ENCODE data around the gene SORT1. TPM values are rescaled to one million over a fixed set of nuclear protein-coding genes. Genes with fewer than 3 reads are reported as not detected.

Gene SORT1
- total RNA-seq, 1 donor from 2014 or later: 7.9 TPM

DNA sequence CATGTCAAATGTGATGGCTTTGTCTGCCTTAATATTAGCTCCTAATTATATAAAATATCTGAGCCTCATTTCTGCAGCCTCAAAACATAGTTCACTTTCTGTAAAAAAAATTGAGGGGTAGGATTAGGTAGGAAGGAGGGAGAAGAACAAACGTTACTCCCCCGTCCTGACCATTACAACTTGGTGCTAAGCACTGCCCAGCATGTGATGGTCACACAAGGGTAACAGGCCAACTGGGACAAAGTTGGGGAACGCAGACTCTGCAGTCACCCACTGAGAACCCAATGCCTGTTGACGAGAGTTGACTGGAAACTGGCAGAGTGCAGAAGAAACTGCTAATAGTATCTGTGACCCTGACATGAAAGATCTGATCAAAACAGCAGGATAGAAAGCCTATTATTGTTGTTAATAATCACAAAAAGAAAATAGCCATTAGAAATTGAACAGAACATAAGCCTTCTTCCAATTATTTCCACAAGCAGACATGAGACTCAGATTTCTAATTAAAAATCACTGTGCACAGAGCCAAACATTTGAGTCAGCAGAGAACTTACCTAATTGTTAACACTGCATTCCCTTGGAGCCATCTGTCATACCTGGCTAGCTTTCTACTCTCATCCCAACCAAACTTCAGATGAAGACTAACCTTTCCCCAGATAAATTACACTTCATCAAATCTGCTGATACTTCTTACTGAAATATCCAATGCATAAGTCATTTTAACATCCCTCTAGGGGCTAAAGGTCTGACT, 5.5 kb downstream of the SORT1 start:
- Histone ChIP-seq H3K4me3 (ENCODE audit: low read depth, low read length) (no peak overlapping the region), H3K27me3 (ENCODE audit: control insufficient read depth, insufficient read depth, low read length) (no peaks in the 10 kb centered on the region), H3K36me3 (ENCODE audit: control insufficient read depth, insufficient read depth, low read length) (no peaks in the 10 kb centered on the region)
- FAIRE-seq (no peak), DNase-seq (ENCODE audit: low read depth) (peak; percentile 13)
- TF ChIP-seq, protein P1, sequence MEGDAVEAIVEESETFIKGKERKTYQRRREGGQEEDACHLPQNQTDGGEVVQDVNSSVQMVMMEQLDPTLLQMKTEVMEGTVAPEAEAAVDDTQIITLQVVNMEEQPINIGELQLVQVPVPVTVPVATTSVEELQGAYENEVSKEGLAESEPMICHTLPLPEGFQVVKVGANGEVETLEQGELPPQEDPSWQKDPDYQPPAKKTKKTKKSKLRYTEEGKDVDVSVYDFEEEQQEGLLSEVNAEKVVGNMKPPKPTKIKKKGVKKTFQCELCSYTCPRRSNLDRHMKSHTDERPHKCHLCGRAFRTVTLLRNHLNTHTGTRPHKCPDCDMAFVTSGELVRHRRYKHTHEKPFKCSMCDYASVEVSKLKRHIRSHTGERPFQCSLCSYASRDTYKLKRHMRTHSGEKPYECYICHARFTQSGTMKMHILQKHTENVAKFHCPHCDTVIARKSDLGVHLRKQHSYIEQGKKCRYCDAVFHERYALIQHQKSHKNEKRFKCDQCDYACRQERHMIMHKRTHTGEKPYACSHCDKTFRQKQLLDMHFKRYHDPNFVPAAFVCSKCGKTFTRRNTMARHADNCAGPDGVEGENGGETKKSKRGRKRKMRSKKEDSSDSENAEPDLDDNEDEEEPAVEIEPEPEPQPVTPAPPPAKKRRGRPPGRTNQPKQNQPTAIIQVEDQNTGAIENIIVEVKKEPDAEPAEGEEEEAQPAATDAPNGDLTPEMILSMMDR (IDR thresholded peaks at IDR 0.05; ENCODE audit: insufficient read depth, low read length, severe bottlenecking): no peak

DNA sequence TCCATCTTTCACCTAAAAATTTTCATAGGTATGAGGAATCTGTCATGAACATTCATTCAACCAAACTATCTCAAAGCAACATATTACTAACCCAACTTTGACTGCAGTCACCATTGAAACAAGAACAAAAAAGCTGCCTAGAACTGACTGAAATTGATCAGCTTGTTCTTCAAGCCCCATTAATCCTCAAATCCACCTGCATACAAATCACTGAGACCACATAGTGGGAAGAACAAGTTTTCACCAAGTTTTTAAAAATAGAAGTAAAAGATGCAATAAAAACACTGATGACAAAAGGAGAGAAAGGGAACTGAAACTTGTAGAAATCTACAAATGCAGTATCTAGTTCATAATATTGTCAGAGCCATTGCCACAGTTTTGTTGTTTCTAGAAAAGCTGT, 6.1 kb downstream of the SORT1 start:
- Histone ChIP-seq H3K4me3 (ENCODE audit: low read depth, low read length) (no peak overlapping the region), H3K36me3 (ENCODE audit: control insufficient read depth, insufficient read depth, low read length) (no peaks in the 10 kb centered on the region), H3K27me3 (ENCODE audit: control insufficient read depth, insufficient read depth, low read length) (no peaks in the 10 kb centered on the region)
- TF ChIP-seq, protein P1 (IDR thresholded peaks at IDR 0.05; ENCODE audit: insufficient read depth, low read length, severe bottlenecking): no peak
- DNase-seq (ENCODE audit: low read depth) (no peak), FAIRE-seq (no peak)

DNA sequence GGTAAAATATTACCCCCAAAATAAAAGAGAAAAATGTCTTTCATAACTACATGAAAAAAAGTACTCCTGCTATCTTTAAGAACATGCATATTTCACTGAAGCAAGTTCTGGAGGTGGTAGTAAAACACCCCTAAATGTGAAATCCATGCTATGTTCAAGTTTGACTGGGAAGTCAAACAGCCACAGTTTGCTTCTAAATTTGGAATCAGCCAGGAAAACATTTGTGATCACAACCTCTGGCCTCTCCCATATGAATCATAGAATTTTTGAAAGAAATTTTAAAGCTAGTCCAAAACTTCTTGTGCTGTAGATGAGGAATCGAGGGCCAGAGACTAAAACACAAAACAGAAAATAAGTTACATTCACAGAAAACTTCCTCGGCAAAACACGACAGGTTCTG, 6.6 kb downstream of the SORT1 start:
- FAIRE-seq (no peak), DNase-seq (ENCODE audit: low read depth) (peak; percentile 23)
- no peaks in the 10 kb centered on the region for H3K27me3 ChIP-seq (ENCODE audit: control insufficient read depth, insufficient read depth, low read length)
- H3K36me3 ChIP-seq (ENCODE audit: control insufficient read depth, insufficient read depth, low read length): no peaks in the 10 kb centered on the region
- no peak overlapping the region for H3K4me3 ChIP-seq (ENCODE audit: low read depth, low read length)
- TF ChIP-seq, protein P1 (IDR thresholded peaks at IDR 0.05; ENCODE audit: insufficient read depth, low read length, severe bottlenecking): no peak

GRCh38 chr1:109389638-109390341, 7.9 kb downstream of the SORT1 start:
- no peak for FAIRE-seq
- H3K4me3 ChIP-seq (ENCODE audit: low read depth, low read length): no peak overlapping the region
- no peaks in the 10 kb centered on the region for H3K36me3 ChIP-seq (ENCODE audit: control insufficient read depth, insufficient read depth, low read length)
- TF ChIP-seq, protein P1 (IDR thresholded peaks at IDR 0.05; ENCODE audit: insufficient read depth, low read length, severe bottlenecking): no peak
- H3K27me3 ChIP-seq (ENCODE audit: control insufficient read depth, insufficient read depth, low read length): no peaks in the 10 kb centered on the region
- DNase-seq (ENCODE audit: low read depth): no peak

GRCh38 chr1:109388884-109389637, 8.7 kb downstream of the SORT1 start:
- Histone ChIP-seq H3K4me3 (ENCODE audit: low read depth, low read length) (no peak overlapping the region), H3K36me3 (ENCODE audit: control insufficient read depth, insufficient read depth, low read length) (no peaks in the 10 kb centered on the region), H3K27me3 (ENCODE audit: control insufficient read depth, insufficient read depth, low read length) (no peaks in the 10 kb centered on the region)
- TF ChIP-seq, protein P1 (IDR thresholded peaks at IDR 0.05; ENCODE audit: insufficient read depth, low read length, severe bottlenecking): no peak
- DNase-seq (ENCODE audit: low read depth) (no peak), FAIRE-seq (no peak)
